ENCODE results near the gene SMIM17. TPM values are rescaled to one million over a fixed set of nuclear protein-coding genes. Genes with fewer than 3 reads are reported as not detected.

The SMIM17 gene
- total and polyA plus RNA-seq, 4 donors = 0.28 to 0.81 (median 0.32) TPM; not detected in 1

DNA sequence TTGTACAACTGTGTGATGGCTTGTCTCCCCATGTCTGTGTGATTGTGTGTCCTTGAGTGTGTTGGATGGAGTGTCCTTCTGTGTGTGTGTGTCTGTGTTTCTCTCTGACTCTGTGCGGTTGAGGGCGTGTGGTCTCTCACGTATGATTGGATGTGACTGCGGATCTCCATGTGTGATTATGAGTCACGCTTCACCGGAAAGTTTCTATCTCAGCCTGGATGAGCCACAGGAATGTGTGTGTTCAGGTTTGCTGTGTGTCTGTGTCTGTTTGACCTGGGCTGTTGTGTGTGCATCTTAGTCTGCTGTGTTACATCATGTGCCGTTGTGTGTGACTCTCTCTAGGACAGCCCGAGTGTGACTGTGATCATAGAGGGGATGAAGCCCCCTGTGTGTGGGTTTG is 44.1 kb downstream of the SMIM17 start:
- no peak overlapping the region for H3K27ac ChIP-seq (ENCODE audit: low read depth in 1 of 2, low read length in 2 of 2)
- H3K4me3 ChIP-seq (ENCODE audit: low read length in 2 of 2) = no peak overlapping the region
- no peaks in the 10 kb centered on the region for H3K27me3 ChIP-seq (ENCODE audit: control insufficient read depth in 1 of 2, insufficient read depth in 2 of 2, low read length in 1 of 2)
- DNase-seq = no peak
- no peaks in the 10 kb centered on the region for H3K36me3 ChIP-seq (ENCODE audit: control insufficient read depth in 1 of 2, insufficient read depth in 2 of 2, low read length in 1 of 2)
- 76 to 77% methylated on average over 8 of the region's 8 CpGs for WGBS, 2 donors
- no peaks in the 10 kb centered on the region for H3K4me1 ChIP-seq (ENCODE audit: control insufficient read depth in 1 of 2, insufficient read depth in 2 of 2, low read length in 2 of 2)
- H3K9me3 ChIP-seq (ENCODE audit: control insufficient read depth, low read length) = no peaks in the 10 kb centered on the region
- intact Hi-C loops (cut with DNase I) = no loop called here
- ATAC-seq (ENCODE audit: low FRiP score) = no peak

DNA sequence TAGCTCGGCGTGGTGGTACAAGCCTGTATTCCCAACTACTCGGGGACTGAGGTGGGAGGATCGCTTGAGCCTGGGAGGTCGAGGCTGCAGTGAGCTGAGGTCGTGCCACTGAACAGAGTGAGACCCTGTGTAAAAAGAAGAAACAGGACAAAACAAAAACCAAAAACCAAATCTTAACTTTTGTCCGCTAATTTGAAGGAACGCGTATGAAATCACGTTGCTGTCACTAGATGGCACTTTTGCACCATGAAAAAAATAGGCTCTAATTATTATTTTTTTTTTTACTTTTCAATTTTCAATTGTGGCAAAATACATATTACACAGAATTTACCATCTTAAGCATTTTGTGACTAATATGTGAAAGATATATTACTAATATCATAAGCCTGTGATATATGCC is 46.2 kb downstream of the SMIM17 start:
- no peak for DNase-seq
- intact Hi-C loops (cut with DNase I) = no loop called here
- 70 to 72% methylated on average over 10 of the region's 10 CpGs for WGBS, 2 donors
- no peak overlapping the region for H3K4me3 ChIP-seq (ENCODE audit: low read length in 2 of 2)
- H3K27me3 ChIP-seq (ENCODE audit: control insufficient read depth in 1 of 2, insufficient read depth in 2 of 2, low read length in 1 of 2) = no peaks in the 10 kb centered on the region
- peaks cover 2% of the 10 kb centered on the region for H3K9me3 ChIP-seq (ENCODE audit: control insufficient read depth, low read length)
- no peak for ATAC-seq (ENCODE audit: low FRiP score)
- H3K4me1 ChIP-seq (ENCODE audit: control insufficient read depth in 1 of 2, insufficient read depth in 2 of 2, low read length in 2 of 2) = no peaks in the 10 kb centered on the region
- H3K36me3 ChIP-seq (ENCODE audit: control insufficient read depth in 1 of 2, insufficient read depth in 2 of 2, low read length in 1 of 2) = no peaks in the 10 kb centered on the region
- H3K27ac ChIP-seq (ENCODE audit: low read depth in 1 of 2, low read length in 2 of 2) = no peak overlapping the region

DNA sequence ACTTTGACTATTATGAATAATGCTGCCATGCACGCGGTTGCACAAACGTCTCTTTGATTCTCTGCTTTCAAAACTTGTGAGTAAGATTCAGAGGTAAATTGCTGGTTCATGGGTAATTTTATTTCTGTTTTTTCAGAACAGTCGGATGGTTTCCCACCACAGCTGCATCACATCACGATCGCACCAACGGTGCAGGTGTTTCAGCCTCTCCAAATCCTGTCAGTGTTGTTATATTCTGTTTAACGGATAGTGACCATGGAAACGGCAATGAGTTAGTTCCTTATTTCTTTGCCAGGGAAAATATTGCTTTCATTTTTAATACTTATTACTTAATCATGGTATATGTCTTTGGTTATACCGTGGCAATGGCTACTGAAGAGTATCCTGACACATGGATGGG is 47.7 kb downstream of the SMIM17 start:
- no peaks in the 10 kb centered on the region for H3K36me3 ChIP-seq (ENCODE audit: control insufficient read depth in 1 of 2, insufficient read depth in 2 of 2, low read length in 1 of 2)
- H3K4me3 ChIP-seq (ENCODE audit: low read length in 2 of 2) = no peak overlapping the region
- H3K27ac ChIP-seq (ENCODE audit: low read depth in 1 of 2, low read length in 2 of 2) = no peak overlapping the region
- H3K9me3 ChIP-seq (ENCODE audit: control insufficient read depth, low read length) = peaks cover 2% of the 10 kb centered on the region
- H3K27me3 ChIP-seq (ENCODE audit: control insufficient read depth in 1 of 2, insufficient read depth in 2 of 2, low read length in 1 of 2) = no peaks in the 10 kb centered on the region
- no peaks in the 10 kb centered on the region for H3K4me1 ChIP-seq (ENCODE audit: control insufficient read depth in 1 of 2, insufficient read depth in 2 of 2, low read length in 2 of 2)
- WGBS, 2 donors = 85% methylated on average over 10 of the region's 10 CpGs
- ATAC-seq (ENCODE audit: low FRiP score) (no peak), DNase-seq (no peak)
- intact Hi-C loops (cut with DNase I) = no loop called here

DNA sequence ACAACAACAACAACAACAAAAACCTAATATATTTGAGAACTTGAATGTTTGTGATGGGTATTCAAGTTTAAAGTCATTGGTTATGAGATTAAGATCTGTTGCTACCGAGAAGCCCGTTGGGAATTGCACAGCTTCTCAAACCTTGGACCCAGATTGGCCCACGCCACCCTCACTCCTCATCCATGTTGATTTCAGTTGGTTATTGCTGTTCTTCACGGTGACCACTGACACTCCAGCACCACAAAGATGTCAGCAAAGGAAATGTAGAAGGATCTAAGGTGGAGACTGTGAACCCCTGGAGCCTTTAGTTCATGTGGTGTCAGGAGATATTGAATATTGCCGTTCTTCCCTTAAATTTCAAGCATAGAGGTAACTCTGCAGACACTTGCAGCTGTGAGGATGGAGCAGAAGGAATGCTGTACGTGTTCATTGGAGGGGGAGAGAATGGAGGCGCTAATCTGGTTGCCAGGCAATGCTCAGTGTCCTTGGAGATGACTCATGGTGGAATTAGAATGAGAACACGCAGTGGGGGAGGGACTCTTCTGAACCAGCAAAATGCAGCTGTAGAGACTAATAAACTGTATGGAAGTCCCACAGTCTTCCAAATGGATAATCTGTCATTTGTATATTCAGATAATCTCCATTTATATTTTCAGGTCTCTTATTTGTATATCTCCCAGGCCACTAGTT is 49.4 kb downstream of the SMIM17 start:
- WGBS, 2 donors = 68 to 71% methylated on average over 8 of the region's 8 CpGs
- no peak for ATAC-seq (ENCODE audit: low FRiP score)

DNA sequence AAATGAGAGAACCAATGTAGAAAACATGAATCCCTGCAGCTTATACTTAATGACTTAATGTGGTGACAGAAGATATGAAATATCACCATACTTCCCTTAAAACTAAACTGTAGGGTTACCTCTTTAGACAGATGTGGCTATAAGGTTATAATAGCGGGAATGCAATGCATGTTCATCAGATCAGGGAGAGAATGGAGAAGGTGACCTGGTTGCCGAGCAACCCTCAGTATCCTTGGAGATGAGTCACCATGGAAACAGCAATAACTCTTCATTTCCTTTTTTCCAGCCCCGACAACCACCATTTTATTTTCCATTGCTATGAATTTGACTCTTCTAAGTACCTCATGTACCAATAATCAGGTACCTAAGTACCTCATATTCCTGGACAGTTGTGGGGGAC is 56.6 kb downstream of the SMIM17 start:
- intact Hi-C loops (cut with DNase I) = no loop called here
- H3K4me3 ChIP-seq (ENCODE audit: low read length in 2 of 2) = no peak overlapping the region
- no peaks in the 10 kb centered on the region for H3K9me3 ChIP-seq (ENCODE audit: control insufficient read depth, low read length)
- ATAC-seq (ENCODE audit: low FRiP score) (no peak), DNase-seq (no peak)
- 63 to 66% methylated on average over 3 of the region's 3 CpGs for WGBS, 2 donors
- no peaks in the 10 kb centered on the region for H3K36me3 ChIP-seq (ENCODE audit: control insufficient read depth in 1 of 2, insufficient read depth in 2 of 2, low read length in 1 of 2)
- H3K27ac ChIP-seq (ENCODE audit: low read depth in 1 of 2, low read length in 2 of 2) = no peak overlapping the region
- no peaks in the 10 kb centered on the region for H3K27me3 ChIP-seq (ENCODE audit: control insufficient read depth in 1 of 2, insufficient read depth in 2 of 2, low read length in 1 of 2)
- no peaks in the 10 kb centered on the region for H3K4me1 ChIP-seq (ENCODE audit: control insufficient read depth in 1 of 2, insufficient read depth in 2 of 2, low read length in 2 of 2)

More for the DNA sequence above, 49.4 kb downstream of the SMIM17 start:
- intact Hi-C loops (cut with DNase I) = no loop called here
- Histone ChIP-seq H3K27ac (ENCODE audit: low read depth in 1 of 2, low read length in 2 of 2) (no peak overlapping the region), H3K36me3 (ENCODE audit: control insufficient read depth in 1 of 2, insufficient read depth in 2 of 2, low read length in 1 of 2) (no peaks in the 10 kb centered on the region), H3K4me1 (ENCODE audit: control insufficient read depth in 1 of 2, insufficient read depth in 2 of 2, low read length in 2 of 2) (no peaks in the 10 kb centered on the region), H3K27me3 (ENCODE audit: control insufficient read depth in 1 of 2, insufficient read depth in 2 of 2, low read length in 1 of 2) (no peaks in the 10 kb centered on the region), H3K4me3 (ENCODE audit: low read length in 2 of 2) (no peak overlapping the region), H3K9me3 (ENCODE audit: control insufficient read depth, low read length) (peaks cover 2% of the 10 kb centered on the region)
- no peak for DNase-seq

DNA sequence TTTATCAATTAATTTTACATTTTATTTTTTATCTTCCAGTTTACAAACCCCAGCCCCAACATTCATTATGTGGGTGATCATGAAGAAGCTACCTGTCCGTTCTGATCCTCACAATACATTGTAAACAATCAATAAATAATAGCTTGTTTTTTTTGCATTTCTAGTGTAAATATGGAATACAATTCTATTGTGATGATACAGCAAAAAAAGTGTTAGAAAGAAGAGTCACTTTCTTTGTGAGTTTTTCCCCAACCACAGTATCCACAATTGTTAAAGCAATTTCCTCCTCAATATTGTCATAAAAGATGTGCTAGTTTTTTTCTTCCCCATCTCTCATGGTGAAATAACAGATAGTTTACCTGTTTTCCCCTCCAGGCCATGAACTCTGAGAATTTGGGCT is 58.9 kb downstream of the SMIM17 start:
- no peak for DNase-seq
- ATAC-seq (ENCODE audit: low FRiP score) = no peak
- Histone ChIP-seq H3K4me3 (ENCODE audit: low read length in 2 of 2) (no peak overlapping the region), H3K4me1 (ENCODE audit: control insufficient read depth in 1 of 2, insufficient read depth in 2 of 2, low read length in 2 of 2) (no peaks in the 10 kb centered on the region), H3K9me3 (ENCODE audit: control insufficient read depth, low read length) (no peaks in the 10 kb centered on the region), H3K27ac (ENCODE audit: low read depth in 1 of 2, low read length in 2 of 2) (no peak overlapping the region), H3K36me3 (ENCODE audit: control insufficient read depth in 1 of 2, insufficient read depth in 2 of 2, low read length in 1 of 2) (no peaks in the 10 kb centered on the region), H3K27me3 (ENCODE audit: control insufficient read depth in 1 of 2, insufficient read depth in 2 of 2, low read length in 1 of 2) (no peaks in the 10 kb centered on the region)
- intact Hi-C loops (cut with DNase I) = no loop called here
- WGBS, 2 donors = 37 to 39% methylated on average over 1 of the region's 1 CpG

DNA sequence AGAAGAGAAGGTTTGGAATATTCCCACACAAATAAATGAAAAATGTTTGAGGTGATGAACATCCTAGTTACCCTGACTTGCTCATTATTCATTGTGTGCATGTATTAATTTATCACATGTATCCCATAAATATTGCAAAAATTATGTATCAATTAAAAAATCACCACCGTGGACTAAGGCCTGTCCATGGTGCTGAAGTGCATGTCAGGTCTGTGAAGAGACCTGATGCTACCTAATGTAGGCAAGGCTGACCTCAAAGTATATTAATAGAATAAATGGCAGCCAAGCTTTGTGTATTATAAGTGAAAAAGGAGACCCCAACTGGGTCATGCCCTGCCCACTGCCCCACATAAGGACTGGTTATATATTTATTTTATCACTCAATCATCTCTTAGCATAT is 63.0 kb downstream of the SMIM17 start:
- DNase-seq = no peak
- ATAC-seq (ENCODE audit: low FRiP score) = no peak
- peaks cover 2% of the 10 kb centered on the region for H3K9me3 ChIP-seq (ENCODE audit: control insufficient read depth, low read length)
- H3K27me3 ChIP-seq (ENCODE audit: control insufficient read depth in 1 of 2, insufficient read depth in 2 of 2, low read length in 1 of 2) = no peaks in the 10 kb centered on the region
- no peak overlapping the region for H3K4me3 ChIP-seq (ENCODE audit: low read length in 2 of 2)
- H3K4me1 ChIP-seq (ENCODE audit: control insufficient read depth in 1 of 2, insufficient read depth in 2 of 2, low read length in 2 of 2) = no peaks in the 10 kb centered on the region
- H3K36me3 ChIP-seq (ENCODE audit: control insufficient read depth in 1 of 2, insufficient read depth in 2 of 2, low read length in 1 of 2) = no peaks in the 10 kb centered on the region
- intact Hi-C loops (cut with DNase I) = no loop called here
- 44 to 52% methylated on average over 1 of the region's 1 CpG for WGBS, 2 donors
- H3K27ac ChIP-seq (ENCODE audit: low read depth in 1 of 2, low read length in 2 of 2) = no peak overlapping the region

Other genes with a start within 250 kb of the SMIM17 start
- gene ZNF582, start 249.6 kb upstream of the SMIM17 start, total RNA-seq = 1 to 10 TPM; 4.0 TPM
- gene ZNF582, start 249.6 kb upstream of the SMIM17 start, polyA plus RNA-seq = 1 to 10 TPM; 4.8 to 6.3 TPM
- gene ZNF583, start 238.8 kb upstream of the SMIM17 start, total RNA-seq = 1 to 10 TPM; 6.2 to 9.4 TPM
- 1 to 10 TPM; 3.1 TPM for gene ZNF583, start 238.8 kb upstream of the SMIM17 start, polyA plus RNA-seq
- gene ZNF667, start 165.8 kb upstream of the SMIM17 start, total RNA-seq = 1 to 10 TPM; 3.0 to 7.0 TPM
- 1 to 10 TPM; 2.8 to 5.6 TPM for gene ZNF667, start 165.8 kb upstream of the SMIM17 start, polyA plus RNA-seq
- 10 to 100 TPM; 11.0 to 12.1 TPM for gene ZNF471, start 135.3 kb upstream of the SMIM17 start, total RNA-seq
- gene ZNF471, start 135.3 kb upstream of the SMIM17 start, polyA plus RNA-seq = 1 to 10 TPM; 2.8 to 4.2 TPM
- 10 to 100 TPM; 11.3 to 11.7 TPM for gene ZFP28, start 104.2 kb upstream of the SMIM17 start, total RNA-seq
- 1 to 10 TPM; 2.6 to 7.9 TPM for gene ZFP28, start 104.2 kb upstream of the SMIM17 start, polyA plus RNA-seq
- gene ZNF470, start 75.7 kb upstream of the SMIM17 start, total RNA-seq = 1 to 10 TPM; 4.8 to 7.1 TPM
- gene ZNF470, start 75.7 kb upstream of the SMIM17 start, polyA plus RNA-seq = 1 to 10 TPM; 3.3 to 3.4 TPM
- gene ZNF71, start 47.9 kb upstream of the SMIM17 start, total RNA-seq = 10 to 100 TPM in 1 of 2 donors, 1 to 10 TPM in 1; 9.7 to 10.5 TPM
- 1 to 10 TPM; 2.6 to 4.8 TPM for gene ZNF71, start 47.9 kb upstream of the SMIM17 start, polyA plus RNA-seq
- gene ZNF835, start 28.6 kb downstream of the SMIM17 start, total RNA-seq = 1 to 10 TPM; 2.5 to 2.8 TPM
- gene ZNF835, start 28.6 kb downstream of the SMIM17 start, polyA plus RNA-seq = under 1 TPM; 0.75 to 0.84 TPM
- gene PEG3, start 197.6 kb downstream of the SMIM17 start, total RNA-seq = 10 to 100 TPM; 10.3 to 11.6 TPM
- 1 to 10 TPM; 2.3 to 3.5 TPM for gene PEG3, start 197.6 kb downstream of the SMIM17 start, polyA plus RNA-seq
- under 1 TPM; 0.32 to 0.39 TPM for gene ZIM2, start 197.6 kb downstream of the SMIM17 start, total RNA-seq
- gene ZIM2, start 197.6 kb downstream of the SMIM17 start, polyA plus RNA-seq = not detected

Data from aorta (tissue), 5 donors.